22Rv1 (cell line): ENCODE data around the gene TNFRSF8.
"Not testable (repeated sequence)": the region's sequence is repeated elsewhere in the genome, so short reads cannot be mapped to it uniquely, and the experiment has no call there.

ENCODE experiments used
- H3K27ac ChIP-seq: fragments of 450-650 bp; 2 replicates; pipeline ENCODE4 v1.5.1; 2017
- CTCF ChIP-seq: fragments of 450-650 bp; IDR thresholded peaks from 2 replicates; pipeline ENCODE4 v1.5.1; 2017; ENCODE audit warnings: mild to moderate bottlenecking
- ZFX ChIP-seq: fragments of 450-650 bp; IDR thresholded peaks from 2 replicates; pipeline ENCODE4 v1.6.1; 2017; ENCODE audit warnings: antibody characterized with exemption, borderline replicate concordance

Gene TNFRSF8

GRCh38 chr1:12100071-12100470 lies 37.0 kb downstream of the TNFRSF8 start:
- no peak for TF ChIP-seq ZFX
- no peak for TF ChIP-seq CTCF
- no peak overlapping the region for H3K27ac ChIP-seq

- H3K27ac ChIP-seq = not testable (repeated sequence)
These were observed 38.0 kb downstream of the TNFRSF8 start for GRCh38 chr1:12101120-12101519.

- H3K27ac ChIP-seq = no peak overlapping the region
- TF ChIP-seq ZFX (no peak), CTCF (no peak)
These were observed 39.0 kb downstream of the TNFRSF8 start for GRCh38 chr1:12102066-12102465.

- TF ChIP-seq ZFX = no peak
- TF ChIP-seq CTCF = no peak
These were observed 41.3 kb downstream of the TNFRSF8 start for GRCh38 chr1:12104417-12104816.

GRCh38 chr1:12106153-12106552 lies 43.0 kb downstream of the TNFRSF8 start:
- no peak overlapping the region for H3K27ac ChIP-seq
- TF ChIP-seq CTCF (no peak), ZFX (no peak)

More at GRCh38 chr1:12104417-12104816, 41.3 kb downstream of the TNFRSF8 start:
- no peak overlapping the region for H3K27ac ChIP-seq

- TF ChIP-seq CTCF = peak; percentile 72
- H3K27ac ChIP-seq = not testable (repeated sequence)
These were observed 43.8 kb downstream of the TNFRSF8 start for GRCh38 chr1:12106861-12107260.

- TF ChIP-seq CTCF = no peak
- no peak for TF ChIP-seq ZFX
These were observed 44.6 kb downstream of the TNFRSF8 start for GRCh38 chr1:12107718-12108117.

GRCh38 chr1:12109901-12110300 lies 46.8 kb downstream of the TNFRSF8 start:
- TF ChIP-seq CTCF (no peak), ZFX (no peak)
- H3K27ac ChIP-seq = no peak overlapping the region

More at GRCh38 chr1:12107718-12108117, 44.6 kb downstream of the TNFRSF8 start:
- no peak overlapping the region for H3K27ac ChIP-seq
